HG03097 (cell line): ENCODE measurements around the gene RPL6.
"Not testable (repeated sequence)": the region's sequence is repeated elsewhere in the genome, so short reads cannot be mapped to it uniquely, and the experiment has no call there.

Source experiments
- ATAC-seq: cut with Tn5 transposase; IDR thresholded peaks from one replicate; pipeline ENCODE4 v1.9.1; 2021; ENCODE audit not compliant: unreplicated experiment, low FRiP score

The RPL6 gene

GRCh38 chr12:112409064-112409905 lies at the start of gene RPL6:
Gene RPL6 (minus strand): TSS chr12:112409605. CDS start chr12:112408656, 949 bp downstream.
- peak; percentile 68 for ATAC-seq

GRCh38 chr12:112458751-112459150 lies 49.3 kb upstream of the RPL6 start:
- ATAC-seq = no peak

- ATAC-seq = no peak
Measured at GRCh38 chr12:112458330-112458729, 48.9 kb upstream of the RPL6 start.

GRCh38 chr12:112457142-112457541 lies 47.7 kb upstream of the RPL6 start:
- not testable (repeated sequence) for ATAC-seq

- ATAC-seq = no peak
Measured at GRCh38 chr12:112456029-112456428, 46.6 kb upstream of the RPL6 start.

- ATAC-seq = no peak
Measured at GRCh38 chr12:112450725-112451124, 41.3 kb upstream of the RPL6 start.

GRCh38 chr12:112448165-112448564 lies 38.8 kb upstream of the RPL6 start:
- not testable (repeated sequence) for ATAC-seq

GRCh38 chr12:112447106-112447505 lies 37.7 kb upstream of the RPL6 start:
- ATAC-seq = no peak

GRCh38 chr12:112446008-112446725 lies 36.8 kb upstream of the RPL6 start:
- no peak for ATAC-seq

GRCh38 chr12:112443916-112444315 lies 34.5 kb upstream of the RPL6 start:
- no peak for ATAC-seq

GRCh38 chr12:112440653-112441052 lies 31.2 kb upstream of the RPL6 start:
- ATAC-seq = not testable (repeated sequence)

- ATAC-seq = no peak
Measured at GRCh38 chr12:112439769-112440168, 30.4 kb upstream of the RPL6 start.

GRCh38 chr12:112438645-112439044 lies 29.2 kb upstream of the RPL6 start:
- not testable (repeated sequence) for ATAC-seq

- no peak for ATAC-seq
Measured at GRCh38 chr12:112433551-112433950, 24.1 kb upstream of the RPL6 start.

GRCh38 chr12:112431965-112432364 lies 22.6 kb upstream of the RPL6 start:
- no peak for ATAC-seq

- ATAC-seq = no peak
Measured at GRCh38 chr12:112430929-112431328, 21.5 kb upstream of the RPL6 start.

- ATAC-seq = no peak
Measured at GRCh38 chr12:112427760-112428159, 18.4 kb upstream of the RPL6 start.

- ATAC-seq = no peak
Measured at GRCh38 chr12:112425582-112426382, 16.4 kb upstream of the RPL6 start.

- no peak for ATAC-seq
Measured at GRCh38 chr12:112424126-112424525, 14.7 kb upstream of the RPL6 start.

- ATAC-seq = no peak
Measured at GRCh38 chr12:112422531-112422930, 13.1 kb upstream of the RPL6 start.

GRCh38 chr12:112421363-112421762 lies 12.0 kb upstream of the RPL6 start:
- ATAC-seq = no peak
